ENCODE data around the gene SMIM3. TPM values are rescaled to one million over a fixed set of nuclear protein-coding genes. Genes with fewer than 3 reads are reported as not detected.
"Not testable (repeated sequence)": the region's sequence is repeated elsewhere in the genome, so short reads cannot be mapped to it uniquely, and the experiment has no call there.

The SMIM3 gene
- total RNA-seq, 1 experiment from 2014 or later, result 175 TPM

DNA sequence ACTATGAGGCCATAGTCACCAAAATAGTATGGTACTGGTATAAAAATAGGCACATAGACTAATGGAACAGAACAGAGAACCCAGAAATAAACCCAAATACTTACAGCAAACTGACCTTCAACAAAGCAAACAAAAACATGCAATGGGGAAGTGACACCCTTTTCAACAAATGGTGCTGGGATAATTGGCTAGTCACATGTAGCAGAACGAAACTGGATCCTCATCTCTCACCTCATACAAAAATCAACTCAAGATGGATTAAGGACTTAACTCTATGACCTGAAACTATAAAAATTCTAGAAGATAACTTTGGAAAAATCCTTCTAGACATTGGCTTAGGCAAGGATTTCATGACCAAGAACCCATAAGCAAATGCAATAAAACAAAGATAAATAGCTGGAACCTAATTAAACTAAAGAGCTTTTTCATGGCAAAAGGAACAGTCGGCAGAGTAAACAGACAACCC lies 14.9 kb downstream of the SMIM3 start:
- DNase-seq (ENCODE audit: low read depth), result not testable (repeated sequence)

DNA sequence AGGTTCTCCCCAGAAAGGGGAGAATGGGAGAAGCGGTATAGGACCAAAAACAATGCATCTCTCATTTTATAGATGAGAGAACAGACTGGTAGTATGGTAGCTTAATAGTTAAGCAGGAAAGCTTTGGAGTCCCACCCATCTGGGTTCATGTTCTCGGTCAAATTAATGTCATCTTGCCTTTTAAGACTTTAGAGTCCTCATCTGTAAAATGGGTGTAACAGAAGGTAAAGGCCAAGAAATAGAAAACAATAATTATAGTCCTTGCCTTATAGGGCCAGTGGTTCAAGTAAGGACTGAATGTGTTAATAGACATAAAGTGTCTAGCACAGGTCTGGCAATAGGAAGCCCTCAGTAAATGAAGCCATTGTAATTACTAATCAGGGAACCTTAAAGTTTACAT lies 16.4 kb downstream of the SMIM3 start:
- no peak for DNase-seq (ENCODE audit: low read depth)

DNA sequence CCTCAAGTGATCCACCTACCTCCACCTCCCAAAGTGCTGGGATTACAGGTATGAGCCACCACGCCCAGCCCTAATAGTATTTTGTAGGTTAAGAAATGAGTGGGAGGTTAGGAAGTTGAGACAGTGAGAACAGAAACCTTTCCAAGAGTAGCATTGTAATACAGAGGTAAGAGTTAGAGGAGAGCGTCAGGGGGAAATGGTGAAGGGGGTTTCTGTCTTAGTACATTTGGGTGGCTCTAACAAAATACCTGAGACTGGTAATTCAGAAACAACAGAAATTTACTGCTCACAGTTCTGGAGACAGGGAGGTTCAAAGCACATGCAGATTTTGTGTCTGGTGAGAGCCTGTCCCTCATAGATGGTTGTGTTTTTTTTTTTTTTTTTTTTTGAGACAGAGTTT lies 18.8 kb downstream of the SMIM3 start:
- no peak for DNase-seq (ENCODE audit: low read depth)

DNA sequence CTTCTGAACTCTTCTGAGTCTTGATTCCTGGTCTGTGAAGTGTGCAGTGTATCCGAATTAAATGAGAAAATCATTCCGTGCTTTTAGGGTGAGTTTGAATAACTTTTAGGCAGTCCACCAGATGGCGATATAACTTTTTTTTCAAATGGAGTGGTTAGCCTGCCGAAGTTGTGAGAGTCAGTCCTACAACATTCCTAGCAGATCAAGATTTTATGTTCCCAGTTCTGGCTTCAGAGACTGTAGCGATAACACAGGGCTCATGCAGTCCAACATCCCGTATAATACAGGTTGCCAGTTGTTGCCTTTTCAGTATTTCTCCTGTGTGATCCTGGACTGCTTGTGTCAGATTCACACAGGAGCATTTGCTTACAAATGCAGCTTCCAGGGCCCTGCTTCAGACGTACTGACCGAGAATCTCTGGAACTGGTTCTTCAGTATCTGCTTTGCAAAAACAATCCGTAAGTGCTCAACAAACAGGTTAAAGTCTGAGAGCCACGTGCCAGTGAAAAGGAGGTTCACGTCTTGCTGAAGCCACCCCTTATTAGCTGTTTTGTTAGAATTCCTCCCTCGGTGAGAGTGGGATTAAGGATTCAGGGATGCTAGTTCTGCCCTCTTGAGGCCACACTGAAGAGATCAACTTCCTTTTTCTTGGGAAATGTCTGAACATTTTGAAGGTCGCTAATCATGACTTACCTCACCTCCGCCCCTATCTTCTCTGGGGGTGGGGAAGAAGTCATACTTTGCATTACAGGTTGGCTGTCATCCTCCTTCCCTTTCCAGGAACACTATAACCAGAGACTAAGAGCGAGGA lies 22.8 kb downstream of the SMIM3 start:
- DNase-seq (ENCODE audit: low read depth), result no peak

DNA sequence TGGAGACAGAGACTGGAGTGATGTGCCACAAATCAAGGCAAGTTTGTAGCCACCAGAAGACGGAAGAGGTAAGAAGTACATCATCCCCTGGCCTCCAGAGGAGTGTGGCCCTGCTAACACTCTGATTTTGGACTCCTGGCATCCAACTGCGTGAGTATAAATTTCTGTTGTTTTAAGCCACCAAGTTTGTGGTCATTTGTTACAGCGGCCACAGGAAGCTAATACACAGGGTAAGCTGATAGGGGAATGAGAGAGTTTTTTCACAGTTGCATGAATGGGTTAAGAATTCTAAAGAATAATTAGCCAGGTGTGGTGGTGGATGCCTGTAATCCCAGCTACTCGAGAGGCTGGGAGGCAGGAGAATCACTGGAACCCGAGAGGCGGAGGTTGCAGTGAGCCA lies 25.8 kb downstream of the SMIM3 start:
- no peak for DNase-seq (ENCODE audit: low read depth)

DNA sequence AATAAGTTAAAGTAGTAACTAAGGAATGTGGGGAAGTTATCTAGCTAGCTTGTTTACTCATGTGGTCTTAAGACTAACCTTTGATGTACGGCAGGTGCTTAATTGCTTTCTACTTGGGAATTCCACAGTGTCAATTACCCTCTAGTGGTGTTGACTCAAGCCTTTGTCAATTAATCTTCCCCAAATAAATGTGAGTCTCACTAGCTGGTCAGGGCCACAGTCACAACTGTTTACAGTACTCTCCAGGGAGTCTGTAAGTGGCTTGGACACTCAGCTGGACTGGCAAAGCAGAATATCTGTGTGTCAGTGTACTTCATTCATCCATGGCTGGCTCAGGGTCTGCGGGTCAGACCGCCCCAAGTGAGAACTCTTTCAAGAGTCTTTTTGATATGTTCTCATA lies 30.8 kb downstream of the SMIM3 start:
- no peak for DNase-seq (ENCODE audit: low read depth)

DNA sequence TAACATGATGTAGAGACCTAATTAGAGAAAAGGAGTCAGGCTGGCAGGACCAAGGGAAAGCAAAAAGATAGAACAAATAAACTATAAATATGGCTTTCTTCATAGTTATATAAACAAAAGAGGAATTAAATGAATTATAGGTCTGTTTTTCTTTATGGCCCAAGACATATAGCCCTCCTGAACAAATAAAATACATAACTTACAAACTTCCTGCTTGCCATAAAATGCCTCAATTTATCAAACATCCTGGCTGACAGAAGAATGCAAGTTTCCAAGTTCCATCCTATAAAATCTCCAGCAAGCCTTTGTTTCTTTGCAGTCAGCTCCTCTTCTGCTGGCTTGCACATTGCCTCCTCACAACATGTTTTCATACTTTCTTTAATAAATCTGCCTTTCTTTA lies 36.5 kb downstream of the SMIM3 start:
- DNase-seq (ENCODE audit: low read depth), result no peak

DNA sequence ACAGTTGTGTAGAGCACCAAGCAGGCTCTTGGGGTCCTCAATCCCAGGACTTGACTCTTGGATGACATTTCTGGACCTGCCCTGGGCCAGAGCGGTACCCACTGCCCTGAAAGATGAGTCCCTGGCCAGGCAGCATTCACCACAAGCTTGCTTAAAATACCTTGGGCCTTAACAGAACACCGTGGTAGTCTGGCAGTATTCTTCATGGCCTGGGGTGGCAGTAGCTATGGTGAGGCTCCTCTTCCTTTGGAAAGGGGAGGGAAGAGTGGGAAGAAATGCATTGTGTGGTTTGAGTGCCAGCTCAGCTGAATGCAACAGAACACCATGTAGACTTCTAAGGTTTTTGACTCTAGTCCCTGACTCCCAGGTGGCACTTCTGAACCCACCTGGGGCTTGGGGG lies 38.4 kb downstream of the SMIM3 start:
- DNase-seq (ENCODE audit: low read depth), result no peak

DNA sequence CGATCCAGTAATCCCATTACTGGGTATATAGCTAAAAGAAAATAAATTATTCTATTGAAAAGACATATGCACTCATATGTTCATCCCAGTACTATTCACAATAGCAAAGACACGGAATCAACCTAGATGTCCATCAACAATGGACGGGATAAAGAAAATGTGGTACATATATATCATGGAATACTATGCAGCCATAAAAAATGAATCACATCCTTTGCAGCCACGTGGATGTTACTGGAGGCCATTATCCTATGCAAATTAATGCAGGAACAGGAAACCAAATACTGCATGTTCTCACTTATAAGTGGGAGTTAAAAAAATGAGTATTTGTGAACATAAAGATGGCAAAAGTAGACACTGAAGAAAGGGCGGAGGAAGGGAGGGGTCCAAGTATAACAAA lies 51.2 kb downstream of the SMIM3 start:
- no peak for DNase-seq (ENCODE audit: low read depth)

DNA sequence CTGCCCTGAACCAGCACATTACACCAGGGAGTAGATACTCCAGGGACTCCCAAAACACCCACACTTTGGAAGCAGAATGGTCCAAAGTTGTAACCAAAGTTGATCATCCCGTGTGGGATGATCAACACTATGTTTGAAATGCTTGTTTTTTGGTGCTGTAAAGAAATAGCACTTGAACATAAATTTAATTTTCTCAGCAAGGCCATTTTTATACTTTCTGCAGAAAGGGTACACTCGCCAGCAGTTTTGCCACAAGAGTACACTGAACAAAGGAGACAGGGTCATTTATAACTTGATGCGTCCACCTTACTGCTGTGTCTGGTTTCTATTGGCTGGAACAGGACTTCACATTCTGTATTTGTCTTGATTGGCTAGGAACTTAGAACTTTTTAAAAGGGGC lies 53.3 kb downstream of the SMIM3 start:
- not testable (repeated sequence) for DNase-seq (ENCODE audit: low read depth)

DNA sequence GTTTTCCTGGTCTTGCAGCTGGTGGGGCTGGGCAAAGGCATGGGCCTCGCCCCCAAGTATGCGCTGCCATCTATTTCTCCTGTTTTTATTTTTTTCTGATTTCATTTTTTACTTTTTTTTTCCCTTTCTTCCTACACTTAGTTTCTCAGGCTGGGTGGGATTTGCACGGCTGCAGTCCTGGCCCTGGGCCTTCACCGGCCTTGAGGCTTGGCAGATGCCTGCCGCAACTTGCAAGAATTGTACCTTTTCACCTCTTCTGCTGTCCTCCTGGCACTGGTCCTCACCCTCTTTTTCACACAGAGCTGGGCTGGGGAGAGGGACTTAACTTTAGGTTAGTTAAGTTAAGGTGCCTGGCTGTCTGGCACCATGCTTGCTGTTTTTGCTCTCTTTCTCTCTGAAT lies 57.5 kb downstream of the SMIM3 start:
- no peak for DNase-seq (ENCODE audit: low read depth)

DNA sequence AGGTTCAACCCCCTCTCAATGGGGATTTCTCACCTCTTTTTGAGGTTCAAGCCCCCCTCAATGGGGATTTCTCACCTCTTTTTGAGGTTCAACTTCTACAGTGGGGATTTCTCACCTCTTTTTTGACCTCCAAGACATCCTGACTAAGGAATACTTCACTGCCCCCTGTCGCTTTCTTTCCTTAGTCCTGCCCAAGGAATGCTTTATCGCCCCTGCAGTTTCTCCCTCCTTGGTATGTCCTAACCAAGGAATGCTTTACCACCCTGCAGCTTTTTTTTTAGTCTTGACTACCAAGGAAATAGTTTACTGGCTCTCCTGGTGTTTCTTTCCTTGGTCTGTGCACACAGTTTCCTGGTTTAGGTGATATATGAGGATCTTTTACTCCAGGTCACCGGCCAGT lies 58.1 kb downstream of the SMIM3 start:
- no peak for DNase-seq (ENCODE audit: low read depth)

DNA sequence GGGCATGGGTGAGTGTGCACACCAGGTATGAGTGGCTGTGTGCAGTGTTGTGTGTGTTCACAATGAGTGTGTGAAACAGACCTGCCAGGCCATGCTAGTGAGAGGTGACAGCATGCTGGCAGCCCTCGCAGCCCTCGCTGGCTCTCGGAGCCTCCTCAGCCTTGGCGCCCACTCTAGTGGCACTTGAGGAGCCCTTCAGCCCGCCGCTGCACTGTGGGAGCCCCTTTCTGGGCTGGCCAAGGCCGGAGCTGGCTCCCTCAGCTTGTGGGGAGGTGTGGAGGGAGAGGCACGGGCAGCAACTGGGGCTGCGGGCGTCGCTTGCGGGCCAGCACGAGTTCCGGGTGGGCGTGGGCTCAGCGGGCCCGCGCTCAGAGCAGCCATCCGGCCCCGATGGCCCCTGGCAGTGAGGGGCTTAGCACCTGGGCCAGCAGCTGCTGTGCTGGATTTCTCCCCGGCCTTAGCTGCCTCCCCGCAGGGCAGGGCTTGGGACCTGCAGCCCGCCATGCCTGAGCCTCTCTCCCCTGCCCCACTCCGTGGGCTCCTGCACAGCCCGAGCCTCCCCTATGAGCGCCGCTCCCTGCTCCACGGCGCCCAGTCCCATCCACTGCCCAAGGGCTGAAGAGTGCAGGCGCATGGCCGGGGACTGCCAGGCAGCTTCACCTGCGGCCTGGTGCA lies 66.8 kb downstream of the SMIM3 start:
- DNase-seq (ENCODE audit: low read depth), result not testable (repeated sequence)

DNA sequence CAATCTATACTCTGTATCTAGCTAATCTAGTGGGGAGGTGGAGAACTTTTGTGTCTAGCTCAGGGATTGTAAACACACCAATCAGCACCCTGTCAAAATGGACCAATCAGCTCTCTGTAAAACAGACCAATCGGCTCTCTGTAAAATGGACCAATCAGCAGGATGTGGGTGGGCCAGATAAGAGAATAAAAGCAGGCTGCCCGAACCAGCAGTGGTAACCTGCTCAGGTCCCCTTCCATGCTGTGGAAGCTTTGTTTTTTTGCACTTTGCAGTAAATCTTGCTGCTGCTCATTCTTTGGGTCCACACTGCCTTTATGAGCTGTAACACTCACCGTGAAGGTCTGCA lies 67.7 kb downstream of the SMIM3 start, which contains the start of gene IRGM:
Gene IRGM (plus strand): TSS at position 214 of the 346 bp plus-strand sequence. CDS start 1,603 bp downstream, outside the sequence.
- not testable (repeated sequence) for DNase-seq (ENCODE audit: low read depth)

Other genes with a start within 250 kb of the SMIM3 start
- 0.98 and 1.4 TPM in 2 replicates for gene SYNPO, start 138.1 kb upstream of the SMIM3 start, total RNA-seq (2014; rRNA removed; shearing (Covaris generic))
- 0.78 TPM in 1 of 2 replicates, not detected in the other for gene MYOZ3, start 117.5 kb upstream of the SMIM3 start, total RNA-seq (2014; rRNA removed; shearing (Covaris generic))
- 34.2 and 38.0 TPM in 2 replicates for gene RBM22, start 77.7 kb upstream of the SMIM3 start, total RNA-seq (2014; rRNA removed; shearing (Covaris generic))
- 35.5 and 41.2 TPM in 2 replicates for gene DCTN4, start 19.7 kb upstream of the SMIM3 start, total RNA-seq (2014; rRNA removed; shearing (Covaris generic))
- not detected in 2 replicates for gene IRGM, start 67.8 kb downstream of the SMIM3 start, total RNA-seq (2014; rRNA removed; shearing (Covaris generic))
- 6.4 and 7.7 TPM in 2 replicates for gene ZNF300, start 126.2 kb downstream of the SMIM3 start, total RNA-seq (2014; rRNA removed; shearing (Covaris generic))
- gene GPX3, start 241.8 kb downstream of the SMIM3 start, total RNA-seq (2014; rRNA removed; shearing (Covaris generic)), result 3.1 and 4.4 TPM in 2 replicates